Gastroesophageal sphincter (tissue), 3 donors: Measurements from ENCODE around the gene TDRD10.

Experiments
- EP300 ChIP-seq: sonication (generic); formaldehyde crosslinking; IDR thresholded peaks from one replicate; pipeline ENCODE4 v1.6.1; 2017; ENCODE audit warnings: antibody characterized with exemption, mild to moderate bottlenecking
- POLR2AphosphoS5 ChIP-seq: sonication (generic); formaldehyde crosslinking; IDR thresholded peaks from one replicate; pipeline ENCODE4 v1.6.1; 2017; ENCODE audit warnings: antibody characterized with exemption
- TF ChIP-seq, protein P1 (sequence below), 4 experiments: fragments of 200-600 bp in 2 of 4; fragments of 450-650 bp in 2 of 4; sonication (generic) in 1 of 4; IDR thresholded peaks; one replicate each; pipeline ENCODE4 v1.5.1; 2017 to 2019; ENCODE audit warnings: antibody characterized with exemption in 4 of 4, mild to moderate bottlenecking in 2 of 4, moderate library complexity in 2 of 4

DNA sequence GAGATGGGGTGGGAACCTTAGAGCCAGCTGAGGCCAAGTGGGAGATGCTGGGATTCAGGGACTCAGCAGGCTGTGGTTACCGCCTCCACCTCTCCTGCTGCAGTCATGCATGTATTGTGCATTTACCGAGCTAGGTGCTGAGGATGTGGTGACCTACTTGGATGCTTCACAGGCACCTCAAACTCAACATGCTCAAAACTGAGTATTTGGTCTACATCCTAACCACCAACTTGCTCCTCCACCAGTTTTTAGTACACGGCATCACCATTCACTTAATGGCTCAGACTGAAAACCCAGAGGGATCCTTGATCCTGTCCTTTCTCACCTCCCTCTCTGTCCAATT lies 71.1 kb downstream of the TDRD10 start:
- TF ChIP-seq POLR2AphosphoS5 (no peak), EP300 (no peak)
- TF ChIP-seq, protein P1, sequence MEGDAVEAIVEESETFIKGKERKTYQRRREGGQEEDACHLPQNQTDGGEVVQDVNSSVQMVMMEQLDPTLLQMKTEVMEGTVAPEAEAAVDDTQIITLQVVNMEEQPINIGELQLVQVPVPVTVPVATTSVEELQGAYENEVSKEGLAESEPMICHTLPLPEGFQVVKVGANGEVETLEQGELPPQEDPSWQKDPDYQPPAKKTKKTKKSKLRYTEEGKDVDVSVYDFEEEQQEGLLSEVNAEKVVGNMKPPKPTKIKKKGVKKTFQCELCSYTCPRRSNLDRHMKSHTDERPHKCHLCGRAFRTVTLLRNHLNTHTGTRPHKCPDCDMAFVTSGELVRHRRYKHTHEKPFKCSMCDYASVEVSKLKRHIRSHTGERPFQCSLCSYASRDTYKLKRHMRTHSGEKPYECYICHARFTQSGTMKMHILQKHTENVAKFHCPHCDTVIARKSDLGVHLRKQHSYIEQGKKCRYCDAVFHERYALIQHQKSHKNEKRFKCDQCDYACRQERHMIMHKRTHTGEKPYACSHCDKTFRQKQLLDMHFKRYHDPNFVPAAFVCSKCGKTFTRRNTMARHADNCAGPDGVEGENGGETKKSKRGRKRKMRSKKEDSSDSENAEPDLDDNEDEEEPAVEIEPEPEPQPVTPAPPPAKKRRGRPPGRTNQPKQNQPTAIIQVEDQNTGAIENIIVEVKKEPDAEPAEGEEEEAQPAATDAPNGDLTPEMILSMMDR (IDR thresholded peaks at IDR 0.05) = no peak
